NOMO-1 (cell line): ENCODE data around the gene CNTN5.

Experiments used
- DNase-seq, 2 experiments: peaks; one replicate each; lab custom pipeline; 2025; ENCODE audit not compliant: unreplicated experiment in 2 of 2; lab: John Stamatoyannopoulos, UW

Gene CNTN5

GRCh38 chr11:99589771-99590170, 569.0 kb downstream of the CNTN5 start:
- no peak for DNase-seq

GRCh38 chr11:99592266-99592665, 571.5 kb downstream of the CNTN5 start:
- DNase-seq, result no peak

- DNase-seq, result no peak
Observed at GRCh38 chr11:99593197-99593596, 572.4 kb downstream of the CNTN5 start.

- no peak for DNase-seq
Observed at GRCh38 chr11:99601179-99601578, 580.4 kb downstream of the CNTN5 start.

- DNase-seq, result no peak
Observed at GRCh38 chr11:99614352-99614751, 593.6 kb downstream of the CNTN5 start.

GRCh38 chr11:99630629-99631028, 609.9 kb downstream of the CNTN5 start:
- DNase-seq, result no peak

- no peak for DNase-seq
Observed at GRCh38 chr11:99631618-99632017, 610.9 kb downstream of the CNTN5 start.

GRCh38 chr11:99632969-99633368, 612.2 kb downstream of the CNTN5 start:
- DNase-seq, result peak; percentile 40 to 83

- DNase-seq, result no peak
Observed at GRCh38 chr11:99634581-99634980, 613.8 kb downstream of the CNTN5 start.

- DNase-seq, result no peak
Observed at GRCh38 chr11:99638073-99638553, 617.4 kb downstream of the CNTN5 start.

GRCh38 chr11:99640671-99641070, 619.9 kb downstream of the CNTN5 start:
- no peak for DNase-seq

GRCh38 chr11:99645934-99646333, 625.2 kb downstream of the CNTN5 start:
- DNase-seq, result no peak

GRCh38 chr11:99670067-99670676, 649.4 kb downstream of the CNTN5 start:
- DNase-seq, result no peak

- peak in 1 of 2 experiments; percentile 3 for DNase-seq
Observed at GRCh38 chr11:99671808-99672409, 651.2 kb downstream of the CNTN5 start.

GRCh38 chr11:99676292-99676691, 655.5 kb downstream of the CNTN5 start:
- DNase-seq, result no peak

- DNase-seq, result no peak
Observed at GRCh38 chr11:99682171-99682570, 661.4 kb downstream of the CNTN5 start.

- DNase-seq, result no peak
Observed at GRCh38 chr11:99682646-99683045, 661.9 kb downstream of the CNTN5 start.

GRCh38 chr11:99683933-99684332, 663.2 kb downstream of the CNTN5 start:
- DNase-seq, result no peak

GRCh38 chr11:99686838-99687237, 666.1 kb downstream of the CNTN5 start:
- DNase-seq, result no peak

- no peak for DNase-seq
Observed at GRCh38 chr11:99687320-99687719, 666.6 kb downstream of the CNTN5 start.

GRCh38 chr11:99693941-99694492, 673.3 kb downstream of the CNTN5 start:
- no peak for DNase-seq

- no peak for DNase-seq
Observed at GRCh38 chr11:99695106-99695505, 674.4 kb downstream of the CNTN5 start.
